Measurements from ENCODE around the gene HCST. TPM values are rescaled to one million over a fixed set of nuclear protein-coding genes. Genes with fewer than 3 reads are reported as not detected.

The HCST gene
- total RNA-seq, 1 donor from 2014 or later = 1.8 TPM

GRCh38 chr19:35944556-35944955 lies 42.2 kb downstream of the HCST start:
- H3K4me2 ChIP-seq (ENCODE audit: low read length) = no peak overlapping the region
- FAIRE-seq (no peak), DNase-seq (ENCODE audit: low read depth) (no peak)
- no peak overlapping the region for H3K27ac ChIP-seq (ENCODE audit: low read depth, low read length)
- Mint-ChIP-seq H3K27me3 (ENCODE audit: low read depth, unreplicated experiment) (peaks cover 7% of the 10 kb centered on the region), H3K9me3 (ENCODE audit: unreplicated experiment) (no peaks in the 10 kb centered on the region), H3K4me1 (ENCODE audit: low read depth, unreplicated experiment) (peaks cover 3% of the 10 kb centered on the region), H3K36me3 (ENCODE audit: low read depth, unreplicated experiment) (peaks cover 17% of the 10 kb centered on the region), H3K27ac (ENCODE audit: unreplicated experiment) (no peak overlapping the region), H3K4me3 (ENCODE audit: unreplicated experiment) (no peak overlapping the region)
- peaks cover 30% of the 10 kb centered on the region for H4K20me1 ChIP-seq (ENCODE audit: insufficient read depth, low read length)
- H3K36me3 ChIP-seq (ENCODE audit: insufficient read depth, low read length) = no peaks in the 10 kb centered on the region
- TF ChIP-seq, protein P1, sequence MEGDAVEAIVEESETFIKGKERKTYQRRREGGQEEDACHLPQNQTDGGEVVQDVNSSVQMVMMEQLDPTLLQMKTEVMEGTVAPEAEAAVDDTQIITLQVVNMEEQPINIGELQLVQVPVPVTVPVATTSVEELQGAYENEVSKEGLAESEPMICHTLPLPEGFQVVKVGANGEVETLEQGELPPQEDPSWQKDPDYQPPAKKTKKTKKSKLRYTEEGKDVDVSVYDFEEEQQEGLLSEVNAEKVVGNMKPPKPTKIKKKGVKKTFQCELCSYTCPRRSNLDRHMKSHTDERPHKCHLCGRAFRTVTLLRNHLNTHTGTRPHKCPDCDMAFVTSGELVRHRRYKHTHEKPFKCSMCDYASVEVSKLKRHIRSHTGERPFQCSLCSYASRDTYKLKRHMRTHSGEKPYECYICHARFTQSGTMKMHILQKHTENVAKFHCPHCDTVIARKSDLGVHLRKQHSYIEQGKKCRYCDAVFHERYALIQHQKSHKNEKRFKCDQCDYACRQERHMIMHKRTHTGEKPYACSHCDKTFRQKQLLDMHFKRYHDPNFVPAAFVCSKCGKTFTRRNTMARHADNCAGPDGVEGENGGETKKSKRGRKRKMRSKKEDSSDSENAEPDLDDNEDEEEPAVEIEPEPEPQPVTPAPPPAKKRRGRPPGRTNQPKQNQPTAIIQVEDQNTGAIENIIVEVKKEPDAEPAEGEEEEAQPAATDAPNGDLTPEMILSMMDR (IDR thresholded peaks at IDR 0.05; ENCODE audit: insufficient read depth, low read depth, low read length) = no peak
- TF ChIP-seq EZH2 (IDR thresholded peaks at IDR 0.05; ENCODE audit: insufficient read depth, low read length) = no peak
- no peaks in the 10 kb centered on the region for H3K9me3 ChIP-seq (ENCODE audit: insufficient read depth, low read depth, low read length)
- H3K79me2 ChIP-seq (ENCODE audit: insufficient read depth, low read length) = no peaks in the 10 kb centered on the region
- no peaks in the 10 kb centered on the region for H3K27me3 ChIP-seq (ENCODE audit: insufficient read depth, low read length)
- no peaks in the 10 kb centered on the region for H3K4me1 ChIP-seq (ENCODE audit: insufficient read depth, low read length)
- H3K4me3 ChIP-seq (ENCODE audit: insufficient read depth, low read depth, low read length) = no peak overlapping the region
- no peak overlapping the region for H2AFZ ChIP-seq (ENCODE audit: low read depth, low read length)
- no peak overlapping the region for H3K9ac ChIP-seq (ENCODE audit: low read length)

DNA sequence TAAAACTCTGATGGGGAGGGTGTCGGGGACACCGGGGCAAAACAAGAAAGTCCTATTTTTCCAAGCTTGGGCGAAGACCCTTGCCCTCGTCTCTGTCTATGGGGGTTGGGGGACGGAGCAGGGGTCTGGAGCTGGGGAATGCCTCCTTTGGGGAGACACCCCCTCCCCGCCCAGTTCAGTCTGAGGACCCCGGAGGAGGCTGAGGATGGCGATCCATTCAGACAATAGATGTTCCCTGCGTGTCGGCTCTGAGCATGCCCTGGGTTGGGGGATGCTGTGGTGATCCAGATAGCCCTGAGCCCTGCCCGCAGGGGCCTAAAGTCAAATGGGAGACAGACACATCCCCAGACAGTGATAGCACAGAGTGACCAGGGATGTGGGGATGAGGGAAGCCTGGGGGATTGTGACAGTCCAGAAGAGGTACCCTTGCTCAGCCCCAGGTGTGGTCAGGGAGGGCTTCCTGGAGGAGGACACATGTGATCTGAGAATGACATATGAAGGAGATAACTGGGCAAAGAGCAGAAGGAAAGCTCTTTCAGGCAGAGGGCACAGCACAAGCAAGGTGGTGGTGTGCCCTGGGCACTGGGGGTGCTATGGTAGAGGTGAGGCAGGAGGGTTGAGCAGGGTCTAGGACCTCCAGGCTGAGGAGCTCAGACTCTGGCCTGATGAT lies 42.9 kb downstream of the HCST start:
- Mint-ChIP-seq H3K4me1 (ENCODE audit: low read depth, unreplicated experiment) (peaks cover 3% of the 10 kb centered on the region), H3K4me3 (ENCODE audit: unreplicated experiment) (no peak overlapping the region), H3K27ac (ENCODE audit: unreplicated experiment) (no peak overlapping the region), H3K36me3 (ENCODE audit: low read depth, unreplicated experiment) (peaks cover 17% of the 10 kb centered on the region), H3K27me3 (ENCODE audit: low read depth, unreplicated experiment) (peaks cover 9% of the 10 kb centered on the region), H3K9me3 (ENCODE audit: unreplicated experiment) (no peaks in the 10 kb centered on the region)
- H3K4me1 ChIP-seq (ENCODE audit: insufficient read depth, low read length) = no peaks in the 10 kb centered on the region
- no peak overlapping the region for H2AFZ ChIP-seq (ENCODE audit: low read depth, low read length)
- no peaks in the 10 kb centered on the region for H3K79me2 ChIP-seq (ENCODE audit: insufficient read depth, low read length)
- TF ChIP-seq, protein P1 (IDR thresholded peaks at IDR 0.05; ENCODE audit: insufficient read depth, low read depth, low read length) = no peak
- TF ChIP-seq EZH2 (IDR thresholded peaks at IDR 0.05; ENCODE audit: insufficient read depth, low read length) = no peak
- no peak overlapping the region for H3K4me2 ChIP-seq (ENCODE audit: low read length)
- no peaks in the 10 kb centered on the region for H3K36me3 ChIP-seq (ENCODE audit: insufficient read depth, low read length)
- DNase-seq (ENCODE audit: low read depth) (no peak), FAIRE-seq (no peak)
- no peak overlapping the region for H3K4me3 ChIP-seq (ENCODE audit: insufficient read depth, low read depth, low read length)
- H3K27ac ChIP-seq (ENCODE audit: low read depth, low read length) = no peak overlapping the region
- H3K27me3 ChIP-seq (ENCODE audit: insufficient read depth, low read length) = no peaks in the 10 kb centered on the region
- H3K9ac ChIP-seq (ENCODE audit: low read length) = no peak overlapping the region
- H4K20me1 ChIP-seq (ENCODE audit: insufficient read depth, low read length) = peaks cover 30% of the 10 kb centered on the region
- no peaks in the 10 kb centered on the region for H3K9me3 ChIP-seq (ENCODE audit: insufficient read depth, low read depth, low read length)

- H3K4me1 Mint-ChIP-seq (ENCODE audit: low read depth, unreplicated experiment) = peaks cover 3% of the 10 kb centered on the region
These were observed 43.9 kb downstream of the HCST start for GRCh38 chr19:35946203-35946602.

More at GRCh38 chr19:35946203-35946602, 43.9 kb downstream of the HCST start:
- Mint-ChIP-seq H3K27ac (ENCODE audit: unreplicated experiment) (no peak overlapping the region), H3K27me3 (ENCODE audit: low read depth, unreplicated experiment) (peaks cover 15% of the 10 kb centered on the region), H3K9me3 (ENCODE audit: unreplicated experiment) (no peaks in the 10 kb centered on the region), H3K36me3 (ENCODE audit: low read depth, unreplicated experiment) (peaks cover 18% of the 10 kb centered on the region), H3K4me3 (ENCODE audit: unreplicated experiment) (no peak overlapping the region)
- no peak for DNase-seq (ENCODE audit: low read depth)
- Histone ChIP-seq H2AFZ (ENCODE audit: low read depth, low read length) (no peak overlapping the region), H3K9me3 (ENCODE audit: insufficient read depth, low read depth, low read length) (no peaks in the 10 kb centered on the region), H3K79me2 (ENCODE audit: insufficient read depth, low read length) (no peaks in the 10 kb centered on the region), H3K36me3 (ENCODE audit: insufficient read depth, low read length) (no peaks in the 10 kb centered on the region), H3K4me1 (ENCODE audit: insufficient read depth, low read length) (no peaks in the 10 kb centered on the region), H3K27me3 (ENCODE audit: insufficient read depth, low read length) (no peaks in the 10 kb centered on the region), H3K27ac (ENCODE audit: low read depth, low read length) (no peak overlapping the region), H4K20me1 (ENCODE audit: insufficient read depth, low read length) (peaks cover 30% of the 10 kb centered on the region), H3K4me2 (ENCODE audit: low read length) (no peak overlapping the region), H3K4me3 (ENCODE audit: insufficient read depth, low read depth, low read length) (no peak overlapping the region), H3K9ac (ENCODE audit: low read length) (no peak overlapping the region)
- no peak for FAIRE-seq
- no peak for TF ChIP-seq EZH2 (IDR thresholded peaks at IDR 0.05; ENCODE audit: insufficient read depth, low read length)
- TF ChIP-seq, protein P1 (IDR thresholded peaks at IDR 0.05; ENCODE audit: insufficient read depth, low read depth, low read length) = no peak
